Dendritic cell treated with granulocyte-macrophage colony-stimulating factor and Interleukin-4, amounts not matched to agents 40 ng/mL and 50 ng/mL, for 4 days (primary cell): ENCODE results near the gene UBE2J1.
"Not testable (repeated sequence)": the region's sequence is repeated elsewhere in the genome, so short reads cannot be mapped to it uniquely, and the experiment has no call there.

Source experiments
- H3K27ac Mint-ChIP-seq: one replicate; pipeline ENCODE4 v1.8.0; 2022; ENCODE audit warnings: mild to moderate bottlenecking, mixed read lengths
- H3K27me3 Mint-ChIP-seq: one replicate; pipeline ENCODE4 v1.8.0; 2022; ENCODE audit warnings: mild to moderate bottlenecking, mixed read lengths
- H3K36me3 Mint-ChIP-seq: one replicate; pipeline ENCODE4 v1.8.0; 2022; ENCODE audit warnings: low read depth, mixed read lengths
- H3K4me1 Mint-ChIP-seq: one replicate; pipeline ENCODE4 v1.8.0; 2022; ENCODE audit warnings: low read depth, mixed read lengths
- H3K4me3 Mint-ChIP-seq: one replicate; pipeline ENCODE4 v1.8.0; 2022; ENCODE audit warnings: mild to moderate bottlenecking, moderate library complexity, mixed read lengths
- H3K9me3 Mint-ChIP-seq: one replicate; pipeline ENCODE4 v1.8.0; 2022; ENCODE audit warnings: mixed read lengths
- intact Hi-C: fragments of 100-400 bp; cut with micrococcal nuclease; formaldehyde crosslinking; loops from one replicate; pipeline ENCODE4 v1.15.0; 2022

Gene UBE2J1

GRCh38 chr6:89323511-89323971, 29.0 kb downstream of the UBE2J1 start:
- intact Hi-C loops, result no loop called here
- no peaks in the 10 kb centered on the region for H3K27me3 Mint-ChIP-seq
- no peaks in the 10 kb centered on the region for H3K9me3 Mint-ChIP-seq
- H3K27ac Mint-ChIP-seq, result no peak overlapping the region
- H3K4me1 Mint-ChIP-seq, result peaks cover 41% of the 10 kb centered on the region
- peaks cover 39% of the 10 kb centered on the region for H3K36me3 Mint-ChIP-seq
- H3K4me3 Mint-ChIP-seq, result no peak overlapping the region

- H3K4me3 Mint-ChIP-seq, result peak overlapping the region; percentile 63
- peaks cover 48% of the 10 kb centered on the region for H3K4me1 Mint-ChIP-seq
- H3K9me3 Mint-ChIP-seq, result no peaks in the 10 kb centered on the region
- intact Hi-C loops, result no loop called here
- H3K27me3 Mint-ChIP-seq, result no peaks in the 10 kb centered on the region
- peaks cover 34% of the 10 kb centered on the region for H3K36me3 Mint-ChIP-seq
- peak overlapping the region; percentile 79 for H3K27ac Mint-ChIP-seq
Measured at GRCh38 chr6:89321131-89321970, 31.2 kb downstream of the UBE2J1 start.

GRCh38 chr6:89320012-89320559, 32.4 kb downstream of the UBE2J1 start:
- Mint-ChIP-seq H3K36me3 (peaks cover 39% of the 10 kb centered on the region), H3K9me3 (no peaks in the 10 kb centered on the region), H3K27me3 (no peaks in the 10 kb centered on the region), H3K27ac (no peak overlapping the region), H3K4me1 (peaks cover 48% of the 10 kb centered on the region), H3K4me3 (no peak overlapping the region)
- intact Hi-C loops, result no loop called here

GRCh38 chr6:89317067-89317466, 35.5 kb downstream of the UBE2J1 start:
- intact Hi-C loops, result no loop called here
- Mint-ChIP-seq H3K36me3 (peaks cover 37% of the 10 kb centered on the region), H3K4me1 (peaks cover 37% of the 10 kb centered on the region), H3K27me3 (no peaks in the 10 kb centered on the region), H3K27ac (no peak overlapping the region), H3K9me3 (no peaks in the 10 kb centered on the region), H3K4me3 (no peak overlapping the region)

GRCh38 chr6:89315249-89315885, 37.2 kb downstream of the UBE2J1 start, which contains the start of gene GABRR2:
Gene GABRR2, minus strand, starts transcription at chr6:89315299. Its CDS starts 134 bp downstream, at chr6:89315165.
- Mint-ChIP-seq H3K4me3 (no peak within 1 kb of the TSS), H3K36me3 (peaks cover 36% of the 10 kb centered on the region), H3K27me3 (no peaks in the 10 kb centered on the region), H3K4me1 (peaks cover 43% of the 10 kb centered on the region), H3K9me3 (no peaks in the 10 kb centered on the region), H3K27ac (no peak within 1 kb of the TSS)
- intact Hi-C loops, result no loop called here

GRCh38 chr6:89314692-89315091, 37.8 kb downstream of the UBE2J1 start:
- no peak overlapping the region for H3K4me3 Mint-ChIP-seq
- H3K36me3 Mint-ChIP-seq, result peaks cover 30% of the 10 kb centered on the region
- no peaks in the 10 kb centered on the region for H3K9me3 Mint-ChIP-seq
- no peaks in the 10 kb centered on the region for H3K27me3 Mint-ChIP-seq
- intact Hi-C loops, result no loop called here
- no peak overlapping the region for H3K27ac Mint-ChIP-seq
- H3K4me1 Mint-ChIP-seq, result peaks cover 42% of the 10 kb centered on the region

DNA sequence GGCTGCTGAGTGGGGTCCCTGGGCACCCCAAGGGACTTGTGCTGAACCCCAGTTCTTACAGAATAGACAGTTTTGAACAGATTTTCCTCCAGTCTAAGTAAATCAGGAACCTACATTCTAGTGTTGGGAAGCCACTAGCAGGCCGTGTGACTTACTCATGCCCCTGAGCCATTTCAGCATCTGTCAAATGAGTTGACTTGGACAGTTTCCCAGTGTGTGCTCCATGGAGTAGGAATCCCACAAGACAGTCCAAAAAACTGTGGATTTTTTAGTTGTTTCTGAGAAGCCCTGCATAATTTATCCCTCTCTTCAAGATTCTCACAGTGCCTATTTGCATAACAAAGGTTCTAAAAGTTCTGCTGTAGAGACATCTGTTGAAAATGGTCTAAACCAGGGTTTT, 39.5 kb downstream of the UBE2J1 start:
- Mint-ChIP-seq H3K36me3 (peaks cover 26% of the 10 kb centered on the region), H3K4me3 (no peak overlapping the region), H3K27me3 (no peaks in the 10 kb centered on the region), H3K9me3 (no peaks in the 10 kb centered on the region), H3K4me1 (peaks cover 56% of the 10 kb centered on the region), H3K27ac (no peak overlapping the region)
- intact Hi-C loops, result no loop called here

GRCh38 chr6:89311853-89312531, 40.5 kb downstream of the UBE2J1 start:
- H3K4me3 Mint-ChIP-seq, result peak overlapping the region; percentile 6
- no peaks in the 10 kb centered on the region for H3K9me3 Mint-ChIP-seq
- peak overlapping the region; percentile 35 for H3K27ac Mint-ChIP-seq
- H3K27me3 Mint-ChIP-seq, result no peaks in the 10 kb centered on the region
- H3K36me3 Mint-ChIP-seq, result peaks cover 18% of the 10 kb centered on the region
- intact Hi-C loops, result no loop called here
- H3K4me1 Mint-ChIP-seq, result peaks cover 49% of the 10 kb centered on the region

DNA sequence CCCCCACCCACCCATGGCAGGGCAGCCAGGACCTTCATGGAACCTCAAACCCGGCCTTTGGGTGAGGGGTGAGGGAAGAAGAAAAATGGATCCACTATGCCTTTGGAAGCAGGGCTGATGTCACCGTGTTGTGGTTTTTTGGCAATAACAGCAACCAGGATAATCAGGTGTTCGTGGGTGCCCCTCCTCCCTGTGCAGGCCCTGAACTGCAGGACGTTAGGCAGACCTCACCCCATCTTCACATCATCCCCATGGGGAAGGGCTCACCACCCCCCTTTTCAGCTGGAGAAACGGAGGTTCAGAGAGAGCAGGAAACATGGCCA, 41.0 kb downstream of the UBE2J1 start:
- no peaks in the 10 kb centered on the region for H3K9me3 Mint-ChIP-seq
- no peak overlapping the region for H3K4me3 Mint-ChIP-seq
- H3K36me3 Mint-ChIP-seq, result peaks cover 18% of the 10 kb centered on the region
- intact Hi-C loops, result no loop called here
- H3K4me1 Mint-ChIP-seq, result peaks cover 49% of the 10 kb centered on the region
- H3K27ac Mint-ChIP-seq, result peak overlapping the region; percentile 35
- no peaks in the 10 kb centered on the region for H3K27me3 Mint-ChIP-seq

DNA sequence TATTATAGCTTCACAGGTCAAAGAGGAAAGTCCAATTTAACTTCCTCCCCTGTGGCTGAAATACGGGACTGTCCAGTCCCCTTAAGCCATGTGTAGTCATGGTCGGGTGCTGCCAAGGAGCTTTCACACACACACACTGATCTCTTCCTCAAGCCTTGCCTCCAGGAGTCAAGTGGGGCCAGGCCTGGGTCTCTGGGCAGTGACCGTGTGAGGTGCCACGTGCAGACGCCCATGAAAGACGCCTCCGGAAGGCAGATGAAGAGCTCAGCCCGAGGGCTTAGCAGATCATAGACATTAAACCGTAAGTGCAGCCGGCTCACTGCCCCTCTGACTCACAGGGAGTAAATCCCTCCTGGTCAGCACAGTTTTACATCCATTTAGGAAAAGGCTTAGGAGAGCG, 41.6 kb downstream of the UBE2J1 start:
- Mint-ChIP-seq H3K27ac (no peak overlapping the region), H3K4me3 (no peak overlapping the region), H3K4me1 (peaks cover 49% of the 10 kb centered on the region), H3K36me3 (peaks cover 13% of the 10 kb centered on the region), H3K9me3 (no peaks in the 10 kb centered on the region), H3K27me3 (no peaks in the 10 kb centered on the region)
- intact Hi-C loops, result no loop called here

GRCh38 chr6:89308525-89309395, 43.8 kb downstream of the UBE2J1 start:
- no peak overlapping the region for H3K4me3 Mint-ChIP-seq
- peaks cover 55% of the 10 kb centered on the region for H3K4me1 Mint-ChIP-seq
- H3K27ac Mint-ChIP-seq, result peak overlapping the region; percentile 21
- no peaks in the 10 kb centered on the region for H3K27me3 Mint-ChIP-seq
- H3K36me3 Mint-ChIP-seq, result no peaks in the 10 kb centered on the region
- H3K9me3 Mint-ChIP-seq, result no peaks in the 10 kb centered on the region
- intact Hi-C loops, result no loop called here

GRCh38 chr6:89304517-89304916, 48.0 kb downstream of the UBE2J1 start:
- intact Hi-C loops, H3K36me3 Mint-ChIP-seq, H3K4me3 Mint-ChIP-seq, H3K27ac Mint-ChIP-seq, H3K27me3 Mint-ChIP-seq, H3K9me3 Mint-ChIP-seq: not testable (repeated sequence)
- H3K4me1 Mint-ChIP-seq, result peaks cover 19% of the 10 kb centered on the region

DNA sequence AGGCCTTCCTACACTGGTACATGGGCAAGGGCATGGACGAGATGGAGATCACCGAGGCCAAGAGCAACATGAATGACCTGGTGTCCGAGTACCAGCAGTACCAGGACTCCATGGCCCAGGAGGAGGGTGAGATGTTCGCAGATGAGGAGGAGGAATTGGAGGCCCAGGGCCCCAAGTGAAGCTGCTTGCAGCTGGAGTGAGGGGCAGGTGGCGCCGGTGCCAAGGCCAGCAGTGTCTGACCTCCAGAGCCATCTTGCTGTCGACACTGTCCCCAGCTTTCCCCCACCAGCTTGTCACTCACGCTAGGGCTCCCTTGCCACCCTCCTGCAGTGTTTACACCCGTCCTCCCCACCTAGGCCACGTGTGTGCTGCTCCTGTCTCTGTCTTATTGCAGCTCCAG, 49.6 kb downstream of the UBE2J1 start:
- H3K27me3 Mint-ChIP-seq, result no peaks in the 10 kb centered on the region
- no peak overlapping the region for H3K27ac Mint-ChIP-seq
- no peaks in the 10 kb centered on the region for H3K9me3 Mint-ChIP-seq
- peaks cover 19% of the 10 kb centered on the region for H3K4me1 Mint-ChIP-seq
- H3K36me3 Mint-ChIP-seq, result no peaks in the 10 kb centered on the region
- H3K4me3 Mint-ChIP-seq, result no peak overlapping the region
- intact Hi-C loops, result no loop called here
